HG03520 (cell line): Measurements from ENCODE around the gene NR4A1.

Experiments
- ATAC-seq: cut with Tn5 transposase; IDR thresholded peaks from one replicate; pipeline ENCODE4 v1.9.1; 2021; ENCODE audit warnings: mild to moderate bottlenecking, moderate library complexity; ENCODE audit not compliant: unreplicated experiment

Gene NR4A1

DNA sequence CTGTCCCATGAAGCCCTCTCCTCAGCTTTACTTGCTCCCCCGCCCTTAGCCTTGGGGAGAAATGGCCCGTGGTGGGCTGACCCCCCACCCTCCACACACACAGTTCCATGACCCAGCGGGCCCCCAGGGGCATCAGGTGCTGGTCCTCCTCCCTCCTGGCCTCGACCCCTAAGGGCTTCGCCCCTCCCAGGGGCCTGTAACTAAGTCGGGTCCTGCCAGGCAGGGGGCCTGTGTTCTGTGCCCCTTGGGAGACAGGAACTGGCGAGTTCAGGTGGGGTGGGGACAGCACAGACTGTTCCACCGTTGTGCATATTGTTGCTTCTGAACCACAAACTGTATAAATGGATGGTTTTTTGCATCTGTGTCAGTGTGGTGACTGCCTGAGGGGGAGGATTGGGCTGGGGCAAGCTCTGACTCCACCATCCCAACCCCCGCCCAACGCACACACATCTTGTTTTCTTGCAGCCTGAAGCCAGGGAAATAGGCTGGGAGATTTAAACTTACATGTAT, 35.7 kb upstream of the NR4A1 start:
- no peak for ATAC-seq

DNA sequence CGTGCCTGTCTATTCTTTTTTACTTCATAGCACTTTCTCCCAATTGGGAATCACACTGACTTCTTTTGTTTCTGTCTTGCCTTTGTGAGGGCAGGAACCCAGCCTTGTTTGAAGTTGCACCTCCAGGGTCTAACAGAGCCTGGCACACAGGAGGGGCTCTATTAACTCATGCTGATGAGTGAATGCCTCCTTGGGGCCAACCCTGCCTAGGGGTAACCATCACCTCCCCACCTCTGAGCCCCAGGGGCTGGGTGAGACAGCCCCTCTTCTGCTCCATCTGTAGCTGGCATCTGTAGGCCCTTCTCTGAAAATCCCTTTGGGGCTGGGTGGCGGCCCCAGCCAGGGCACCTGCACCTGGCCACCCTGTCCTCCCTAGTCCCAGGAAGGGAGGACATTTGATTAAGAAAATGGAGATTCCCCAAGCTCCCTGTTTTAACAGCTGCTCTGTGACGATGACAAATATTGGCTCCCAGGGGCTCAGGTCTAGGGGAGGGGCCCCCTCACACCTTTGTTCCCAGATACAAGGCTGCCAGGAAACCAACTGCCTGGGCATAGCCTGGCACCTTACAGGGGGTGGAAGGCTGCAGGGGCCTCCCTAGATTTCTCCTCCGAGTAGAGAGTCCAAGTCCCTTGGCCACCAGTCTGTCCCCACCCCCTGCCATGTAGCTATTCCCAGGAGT, 32.7 kb upstream of the NR4A1 start:
- ATAC-seq = no peak

DNA sequence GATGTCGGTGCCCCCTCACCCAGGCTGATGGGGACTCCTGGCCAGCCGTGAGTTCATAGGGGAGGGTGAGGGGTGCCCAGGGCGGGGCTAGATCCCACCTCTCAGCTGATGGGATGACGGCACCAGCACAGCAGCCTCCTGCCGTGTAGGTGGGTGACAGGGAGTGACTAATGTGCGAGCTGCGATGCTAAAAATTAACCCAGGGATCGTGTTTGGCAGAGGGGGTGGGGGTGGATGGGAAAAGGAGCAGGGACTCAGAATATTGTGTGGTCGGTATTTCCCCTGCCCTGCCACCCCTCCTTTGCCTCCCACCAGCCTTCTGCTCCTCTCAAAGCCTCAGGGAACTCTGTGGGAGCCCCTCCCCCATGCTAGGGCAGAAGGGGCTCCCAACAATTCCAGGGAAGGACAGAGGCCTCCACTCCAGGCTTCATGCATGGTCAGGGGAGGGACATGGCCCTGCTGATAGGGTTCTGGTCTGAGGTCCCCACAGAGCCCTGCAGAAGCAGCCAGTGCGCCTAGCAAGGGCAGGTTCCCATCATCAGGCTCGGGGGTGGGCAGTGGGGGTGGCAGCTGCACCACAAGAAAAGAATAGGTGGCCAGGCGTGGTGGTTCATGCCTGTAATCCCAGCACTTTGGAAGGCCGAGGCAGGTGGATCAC, 32.0 kb upstream of the NR4A1 start:
- ATAC-seq = no peak

DNA sequence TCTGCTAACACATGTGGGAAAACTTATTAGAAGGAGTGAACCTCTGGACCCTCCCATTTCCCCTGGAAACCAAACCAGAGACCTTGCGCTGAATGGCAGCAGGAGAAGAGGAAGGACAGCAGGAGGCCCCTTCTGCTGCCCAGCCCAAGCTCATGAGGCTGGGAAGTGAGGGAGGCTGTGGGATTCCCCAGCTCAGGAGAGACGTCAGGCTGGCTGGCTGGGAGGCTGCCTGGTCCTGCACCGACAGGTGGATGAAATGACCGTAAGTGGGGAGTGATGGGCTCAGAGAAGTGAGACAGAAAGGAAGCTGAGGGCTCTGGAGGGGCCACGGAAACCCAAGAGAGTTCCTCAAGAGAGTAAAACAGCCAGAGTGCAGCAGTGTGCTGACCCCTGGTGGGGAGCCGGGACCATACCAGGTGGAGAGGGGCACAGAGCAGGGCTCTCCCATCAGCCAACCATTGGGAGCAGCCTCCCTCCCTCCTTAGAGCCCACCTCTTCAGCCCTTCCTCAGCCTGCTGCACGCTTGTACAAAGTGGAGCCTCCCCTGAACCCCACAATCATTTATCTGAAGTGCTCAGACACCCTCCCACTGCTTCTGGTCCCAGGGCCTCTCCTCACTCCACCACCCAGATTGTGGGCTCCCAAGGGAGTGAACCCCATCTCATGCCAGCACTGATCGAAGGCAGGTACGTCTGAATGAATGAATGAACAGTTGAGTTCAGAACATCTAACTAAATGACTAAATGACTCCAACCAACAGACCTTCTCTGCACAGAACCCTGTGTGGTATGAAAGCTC, 30.5 kb upstream of the NR4A1 start:
- ATAC-seq = no peak

DNA sequence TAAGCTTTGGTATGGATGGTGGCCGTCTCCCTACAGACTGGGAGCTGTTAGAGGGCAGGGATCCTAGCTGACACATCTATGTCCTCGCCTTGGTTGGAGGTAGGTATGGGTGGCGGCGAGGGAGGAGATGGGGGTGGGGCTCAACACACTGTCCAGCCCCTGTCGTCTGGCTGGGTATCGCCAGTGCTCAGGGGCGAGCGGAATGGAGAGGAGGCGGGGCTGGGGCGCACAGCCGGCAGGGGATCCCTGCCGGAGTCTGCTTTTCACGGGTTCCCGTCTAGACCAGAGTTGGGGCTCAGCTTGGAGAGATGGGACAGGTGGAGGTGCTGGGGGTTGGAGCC, 28.4 kb upstream of the NR4A1 start:
- no peak for ATAC-seq

DNA sequence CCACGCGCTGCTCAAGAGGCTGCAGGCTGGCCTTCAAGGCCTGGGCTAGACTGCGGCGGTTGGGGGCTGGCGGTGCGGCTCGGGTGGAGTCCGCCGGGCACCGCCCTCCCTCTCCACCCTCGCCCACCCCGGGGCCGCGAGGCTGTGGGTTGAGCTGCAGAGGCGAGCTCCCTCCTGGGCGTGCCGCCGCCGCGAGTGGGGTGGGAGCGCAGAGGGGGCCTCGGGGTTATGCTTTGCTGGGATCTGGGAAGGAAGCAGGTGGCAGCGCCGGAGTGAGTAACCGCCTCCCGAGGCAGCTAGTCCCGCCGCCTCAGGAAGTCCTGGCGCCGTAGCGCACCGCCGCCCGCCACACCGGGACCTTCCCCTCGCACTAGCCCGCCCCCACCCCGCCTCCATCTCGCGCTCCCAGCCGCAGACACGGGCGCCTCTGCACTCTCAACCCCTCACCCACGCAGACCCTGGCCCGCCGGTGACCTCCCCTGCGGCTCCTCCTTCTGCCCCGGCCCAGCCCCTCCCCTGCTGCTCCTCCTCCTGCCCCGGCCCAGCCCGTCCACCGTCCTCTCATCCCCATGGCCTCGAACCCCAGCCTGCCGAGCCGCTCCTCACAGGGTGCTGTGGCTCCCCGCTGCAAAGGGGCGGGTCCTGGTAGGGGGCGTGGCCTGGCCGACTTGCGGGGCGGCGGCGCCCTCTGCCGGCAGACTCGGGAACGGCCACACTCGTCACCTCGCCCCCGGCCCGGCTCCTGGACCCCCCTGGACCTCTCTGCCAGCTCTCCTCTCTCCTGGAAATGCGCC, 27.9 kb upstream of the NR4A1 start:
- ATAC-seq = no peak

DNA sequence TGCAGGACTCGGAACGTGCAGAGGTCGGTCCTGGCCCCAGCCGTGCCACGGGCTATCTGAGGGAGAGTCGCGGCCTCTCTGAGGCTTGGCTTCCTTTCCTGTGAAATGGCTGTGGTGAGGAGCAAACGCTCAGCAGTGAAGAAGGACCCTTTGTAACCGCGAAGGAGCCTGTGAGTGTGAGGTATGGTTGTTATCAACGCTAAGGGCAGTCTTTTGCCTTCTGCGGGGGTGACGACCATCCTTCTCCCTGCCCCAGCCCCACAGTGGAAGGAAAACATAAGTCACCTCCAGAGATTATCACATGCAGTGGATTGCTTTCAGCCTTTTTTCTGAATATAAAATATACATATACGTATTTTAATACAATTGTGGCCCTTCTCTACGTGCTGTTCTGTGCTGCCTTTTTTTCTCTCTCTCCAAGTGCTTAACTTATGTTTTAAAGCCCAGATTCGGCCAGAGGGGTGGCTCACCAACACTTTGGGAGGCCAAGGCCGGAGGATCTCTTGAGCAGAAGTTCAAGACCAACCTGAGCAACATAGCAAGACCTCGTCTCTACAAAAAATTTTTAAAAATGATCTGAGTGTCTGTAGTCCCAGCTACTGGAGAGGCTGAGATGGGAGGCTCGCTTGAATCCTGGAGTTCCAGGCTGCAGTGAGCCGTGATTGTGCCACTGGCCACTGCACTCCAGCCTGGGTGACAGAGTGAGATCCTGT, 27.1 kb upstream of the NR4A1 start:
- no peak for ATAC-seq

DNA sequence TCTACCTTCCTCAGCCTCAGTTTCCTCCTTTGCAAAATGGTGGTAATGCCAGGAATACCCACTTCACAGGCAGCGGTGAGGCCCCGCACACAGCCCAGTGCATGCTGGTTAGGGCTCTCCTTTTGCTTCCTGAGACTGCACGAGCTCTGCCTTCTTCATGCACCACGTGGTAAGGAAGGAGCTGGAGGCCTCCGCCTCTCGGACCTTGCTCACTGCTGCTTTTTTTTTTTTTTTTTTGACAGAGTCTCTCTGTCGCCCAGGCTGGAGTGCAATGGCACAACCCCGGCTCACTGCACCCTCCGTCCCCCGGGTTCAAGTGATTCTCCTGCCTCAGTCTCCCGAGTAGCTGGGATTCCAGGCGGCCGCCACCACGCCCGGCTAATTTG, 26.4 kb upstream of the NR4A1 start:
- no peak for ATAC-seq

DNA sequence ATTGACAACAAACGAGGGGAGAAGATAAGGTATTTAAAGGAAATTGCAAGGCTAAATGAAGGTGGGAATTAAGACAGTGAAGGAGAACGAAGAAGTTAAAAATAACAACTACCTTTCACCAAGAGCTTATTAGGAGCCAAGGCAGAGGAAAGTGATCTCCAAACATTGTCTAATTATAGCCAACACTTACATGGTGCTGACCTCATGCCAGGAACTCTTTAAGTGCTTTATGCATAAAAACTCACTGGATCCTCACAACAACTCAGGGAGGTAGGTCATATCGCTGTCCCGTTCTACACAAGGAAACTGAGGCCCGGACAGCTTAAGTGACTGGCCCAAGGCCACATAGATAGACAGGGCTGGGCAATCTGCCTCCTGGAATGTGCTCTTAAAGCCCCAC, 25.0 kb upstream of the NR4A1 start:
- no peak for ATAC-seq

DNA sequence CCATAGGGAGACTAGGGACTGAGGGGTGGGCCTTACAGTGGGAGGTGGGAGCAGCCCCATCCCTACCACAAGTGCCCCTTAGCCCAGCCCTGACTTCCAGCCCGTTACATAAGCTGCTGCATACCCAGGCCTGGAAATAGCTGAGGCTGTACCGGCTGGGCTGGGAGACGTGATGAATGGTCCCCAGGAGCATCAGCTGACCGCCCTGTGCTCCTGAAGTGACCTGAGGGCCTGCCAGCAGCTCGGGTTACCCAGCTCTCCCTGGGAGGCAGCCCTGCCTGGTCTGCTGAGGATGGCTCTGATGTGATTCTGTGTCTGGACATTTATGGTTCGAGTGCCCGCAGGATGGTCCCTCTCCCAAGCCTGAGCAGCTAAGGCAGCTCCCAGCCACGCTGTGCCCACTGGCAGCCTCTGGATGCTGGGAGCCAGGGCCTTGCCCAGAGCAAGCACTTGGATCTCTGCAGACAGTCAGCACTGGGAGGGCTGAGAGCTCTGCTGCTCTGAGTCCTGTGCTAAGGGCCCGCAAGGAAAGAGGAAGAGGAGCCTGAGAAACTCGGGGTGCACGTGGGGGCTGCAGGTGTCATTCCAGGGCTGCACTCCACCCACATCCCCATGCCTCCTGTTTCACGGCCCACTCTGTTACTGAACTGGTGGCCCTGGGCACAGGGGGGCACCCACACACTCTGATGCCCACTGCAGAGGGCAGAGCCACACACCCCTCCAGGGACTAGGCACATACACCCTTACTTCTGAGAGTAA, 24.0 kb upstream of the NR4A1 start:
- no peak for ATAC-seq

DNA sequence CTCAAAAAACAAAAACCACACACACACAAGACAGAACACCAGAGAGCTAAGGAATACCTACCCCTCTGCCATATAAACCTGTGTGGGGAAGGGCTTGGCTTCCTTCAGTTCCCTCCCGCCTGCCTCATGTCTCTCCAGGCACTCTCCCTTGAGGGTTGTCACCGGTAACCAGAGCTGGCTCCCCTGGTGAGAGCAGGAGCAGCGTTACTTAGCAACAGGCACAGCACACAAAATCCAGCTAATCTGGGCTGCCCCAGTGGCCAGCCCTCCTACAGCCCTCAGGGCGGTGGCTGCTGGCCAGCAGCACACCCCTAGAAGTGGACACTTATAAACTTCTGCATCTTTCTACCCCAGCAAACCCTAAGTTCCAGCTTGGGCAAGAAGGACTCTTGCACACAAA, 21.6 kb upstream of the NR4A1 start:
- ATAC-seq = no peak

DNA sequence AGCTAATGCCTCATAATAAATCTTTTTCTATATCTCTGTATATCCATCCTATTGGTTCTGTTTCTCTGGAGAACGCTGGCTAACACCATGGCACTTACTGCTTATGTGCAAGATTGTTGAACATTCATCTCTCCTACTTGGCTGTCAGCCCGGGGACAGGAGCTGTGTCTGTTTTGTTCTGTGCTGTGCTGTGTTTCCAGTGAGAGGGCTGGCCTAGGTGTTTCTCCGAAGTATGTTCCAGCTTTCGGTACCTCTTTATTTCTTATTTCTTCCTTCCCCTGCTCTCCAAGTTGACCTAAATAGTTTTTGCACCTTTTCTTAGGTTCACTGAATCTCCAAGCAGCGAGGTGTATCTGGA, 18.8 kb upstream of the NR4A1 start:
- ATAC-seq = no peak

DNA sequence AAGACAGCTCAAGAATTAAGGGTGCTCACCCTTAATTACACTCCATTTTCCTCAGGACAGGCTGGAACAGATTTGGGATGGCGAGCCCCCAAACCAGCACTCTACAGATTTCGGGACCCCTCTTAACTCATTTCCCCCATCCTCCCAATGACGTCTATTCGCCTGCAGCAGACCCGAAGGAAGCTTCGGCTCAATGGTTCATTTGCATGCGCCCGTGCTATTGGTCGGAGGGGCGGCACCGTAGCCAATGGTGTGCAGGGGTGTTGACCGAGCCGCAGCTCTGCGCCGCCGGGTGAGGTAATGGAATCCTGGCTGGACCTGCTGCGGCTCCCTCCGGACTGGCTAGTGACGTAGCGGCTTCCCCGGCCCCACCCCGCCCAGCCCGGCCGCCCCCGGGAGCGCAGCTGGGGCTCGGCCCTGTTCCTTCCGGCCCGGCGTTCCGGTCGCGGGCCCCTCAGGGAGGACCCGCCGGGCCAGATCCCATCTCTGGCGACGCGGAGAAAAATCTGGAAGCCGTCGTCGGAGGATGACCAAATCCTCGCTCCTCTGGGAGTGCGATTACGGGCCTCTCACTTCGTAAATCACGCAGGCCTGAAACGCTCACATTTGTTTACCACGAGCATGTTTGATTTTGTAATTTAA, 18.3 kb upstream of the NR4A1 start:
- peak; percentile 83 for ATAC-seq

DNA sequence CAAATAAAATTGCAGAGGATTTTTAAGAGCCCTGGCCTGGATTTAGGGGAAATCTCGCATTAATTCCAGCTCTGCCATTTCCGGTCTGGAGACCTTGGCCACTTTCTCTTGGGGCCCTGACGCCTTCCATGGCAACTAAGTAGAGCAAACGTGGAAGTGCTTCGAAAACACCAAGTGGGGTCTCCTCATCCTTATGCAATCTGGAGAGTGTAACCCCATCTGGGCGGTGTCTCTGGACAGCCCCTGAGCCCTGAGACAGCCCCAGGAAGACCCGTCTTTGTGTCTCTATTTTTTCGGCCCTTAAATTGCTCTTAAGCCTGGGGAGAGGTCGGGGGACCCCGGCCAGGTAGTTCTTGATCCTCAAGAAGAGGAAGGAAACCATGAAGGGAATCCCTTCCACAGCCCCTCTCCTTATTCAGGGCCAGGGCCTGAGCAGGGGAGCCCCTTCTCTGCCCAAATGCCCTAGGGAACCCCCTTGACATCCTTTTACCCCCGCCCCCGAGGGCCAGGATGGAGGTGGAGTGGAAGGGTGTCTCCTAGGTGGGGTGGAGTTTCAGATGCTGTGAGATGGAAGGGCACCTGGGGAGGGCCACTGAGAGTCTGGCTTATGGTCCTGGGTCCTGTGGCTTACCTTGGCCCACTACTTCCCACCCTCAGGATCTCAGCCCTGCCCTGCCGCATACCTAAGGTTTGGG, 17.6 kb upstream of the NR4A1 start:
- ATAC-seq = no peak

DNA sequence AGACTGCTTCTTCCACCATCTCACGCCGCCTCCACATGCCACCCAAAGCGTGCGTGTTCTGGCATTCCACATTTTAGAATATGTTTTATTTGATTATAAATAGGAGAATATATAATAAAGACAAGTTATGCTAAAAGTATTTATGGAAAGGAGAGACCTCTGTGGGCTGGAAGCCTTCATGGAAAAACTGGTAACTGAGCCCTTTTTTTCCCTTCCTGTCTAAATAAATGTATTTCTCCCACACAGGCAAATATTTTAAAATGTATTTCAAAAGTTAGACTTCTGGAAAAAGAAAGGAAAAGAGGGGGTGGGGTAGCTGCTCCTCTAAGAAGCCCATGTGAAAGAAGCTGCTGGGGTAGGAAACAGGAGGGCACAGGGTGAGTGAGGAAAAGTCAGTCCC, 16.1 kb upstream of the NR4A1 start:
- ATAC-seq = no peak

DNA sequence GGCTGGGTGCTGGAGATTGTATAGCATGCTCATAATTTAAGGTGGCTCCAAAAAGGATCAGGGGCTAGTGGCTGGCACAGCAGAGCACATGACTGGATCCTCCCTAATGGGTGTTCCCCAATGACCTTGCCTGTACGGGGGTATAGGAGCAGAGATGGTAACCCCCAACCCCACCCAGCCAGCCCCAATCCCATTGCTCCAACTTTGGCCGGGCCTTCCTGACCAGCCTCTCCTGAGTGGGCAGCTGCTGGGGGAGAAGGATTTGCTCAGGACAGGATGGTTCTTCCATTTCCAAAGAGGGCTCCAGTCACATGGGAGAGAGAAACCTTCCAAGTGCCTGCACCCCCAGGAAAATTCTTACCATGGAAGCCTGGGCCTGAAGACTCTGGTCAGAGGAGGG, 15.3 kb upstream of the NR4A1 start:
- no peak for ATAC-seq

DNA sequence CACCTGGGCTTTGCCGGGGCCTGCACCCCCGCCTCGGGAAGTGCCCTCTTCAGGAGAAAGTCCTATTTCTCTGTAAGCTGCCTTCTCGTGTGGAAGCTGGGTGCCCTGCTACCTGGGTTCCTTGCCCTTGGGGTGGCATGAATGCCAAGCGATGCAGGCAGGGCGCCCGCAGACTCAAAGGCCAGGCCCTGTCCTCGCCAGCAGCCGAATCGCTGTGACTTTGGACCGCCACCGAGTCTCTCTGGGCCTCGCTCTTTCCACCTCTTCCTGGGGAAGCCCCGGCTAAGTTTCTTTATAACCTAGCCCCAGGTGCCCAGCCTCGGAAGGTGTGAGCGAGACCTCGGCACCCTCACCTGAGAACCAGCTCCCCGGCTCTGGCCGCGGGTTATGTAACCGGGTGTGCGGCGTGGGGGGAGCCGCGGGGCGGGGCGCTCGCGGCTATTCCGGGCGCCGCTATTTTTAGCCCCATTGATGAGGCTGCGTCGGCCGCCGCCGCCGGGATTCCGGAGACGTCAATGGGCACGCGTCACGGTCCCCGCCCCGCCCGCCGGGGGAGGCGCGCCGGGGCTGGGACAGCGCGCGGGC, 14.6 kb upstream of the NR4A1 start:
- peak; percentile 34 for ATAC-seq

DNA sequence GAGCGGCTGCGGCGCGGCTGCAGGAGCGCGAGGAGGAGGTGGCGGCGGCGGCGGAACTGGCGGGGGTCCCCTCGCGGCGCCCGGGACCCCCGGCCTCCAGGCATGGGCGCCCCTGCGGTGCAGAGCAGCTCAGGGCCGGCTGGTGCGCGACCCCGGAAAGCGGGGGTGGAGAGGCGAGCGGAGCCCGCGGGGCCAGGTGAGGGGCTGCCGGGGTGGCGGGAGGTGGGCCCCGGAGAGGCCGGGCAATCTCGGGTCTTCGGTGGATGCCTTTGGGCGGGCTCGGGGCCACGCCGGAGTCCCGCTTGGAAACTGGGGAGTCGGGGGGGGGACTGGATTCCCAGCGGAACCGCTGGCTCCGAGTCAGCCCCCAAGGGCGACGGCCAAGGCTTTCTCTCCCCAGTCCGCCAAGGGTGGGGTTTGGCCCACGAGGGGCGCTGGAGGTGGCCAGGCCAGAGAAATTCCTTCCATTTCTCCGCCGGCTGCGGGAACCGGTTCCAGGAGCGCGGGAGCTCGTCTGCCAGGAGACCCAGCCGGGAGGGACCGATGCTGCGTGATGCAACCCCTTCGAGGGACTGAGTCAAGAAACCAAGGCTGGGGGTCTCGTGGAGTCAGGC, 13.9 kb upstream of the NR4A1 start:
- ATAC-seq = no peak
